Glutamatergic neuron (in vitro differentiated cells): ENCODE data around the gene AKAP7. TPM values are rescaled to one million over a fixed set of nuclear protein-coding genes. Genes with fewer than 3 reads are reported as not detected.

ENCODE experiments used
- DNase-seq: peaks from one replicate; pipeline ENCODE4 v3.0.0; 2022
- H3K27ac Mint-ChIP-seq: one replicate; pipeline ENCODE4 v1.8.0; 2020; ENCODE audit warnings: mild to moderate bottlenecking, mixed read lengths, inconsistent platforms; ENCODE audit not compliant: unreplicated experiment
- H3K27me3 Mint-ChIP-seq: one replicate; pipeline ENCODE4 v1.8.0; 2020; ENCODE audit warnings: mild to moderate bottlenecking, moderate library complexity, mixed read lengths, inconsistent platforms; ENCODE audit not compliant: unreplicated experiment
- H3K36me3 Mint-ChIP-seq: one replicate; pipeline ENCODE4 v1.8.0; 2020; ENCODE audit warnings: mild to moderate bottlenecking, mixed read lengths, inconsistent platforms; ENCODE audit not compliant: unreplicated experiment
- H3K4me1 Mint-ChIP-seq: one replicate; pipeline ENCODE4 v1.8.0; 2020; ENCODE audit warnings: mild to moderate bottlenecking, low read depth, mixed read lengths, inconsistent platforms; ENCODE audit not compliant: unreplicated experiment
- H3K4me3 Mint-ChIP-seq: one replicate; pipeline ENCODE4 v1.8.0; 2020; ENCODE audit warnings: mild to moderate bottlenecking, mixed read lengths, inconsistent platforms; ENCODE audit not compliant: unreplicated experiment
- H3K9me3 Mint-ChIP-seq: one replicate; pipeline ENCODE4 v1.8.0; 2020; ENCODE audit warnings: mild to moderate bottlenecking, moderate library complexity, mixed read lengths, inconsistent platforms; ENCODE audit not compliant: unreplicated experiment
- CTCF ChIP-seq: fragments of 200-600 bp; sonication (generic); IDR thresholded peaks from one replicate; pipeline ENCODE4 v1.5.0; 2021; ENCODE audit not compliant: partially characterized antibody, unreplicated experiment
- total RNA-seq: library from RNA; stranded (reverse); fragmentation: NEBNext Ultra II Directional; extraction: Animal tissue kit (Norgen Biotek cat#: 25700); gene quantifications from one replicate; pipeline ENCODE4 v1.2.1, GENCODE V29; 2021; ENCODE audit not compliant: unreplicated experiment

AKAP7 gene
- total RNA-seq, 1 donor from 2014 or later, result 5.3 TPM

GRCh38 chr6:131269565-131270391, 134.5 kb downstream of the AKAP7 start:
- no peaks in the 10 kb centered on the region for H3K27me3 Mint-ChIP-seq
- DNase-seq, result no peak
- H3K27ac Mint-ChIP-seq, result no peak overlapping the region
- no peaks in the 10 kb centered on the region for H3K36me3 Mint-ChIP-seq
- H3K4me3 Mint-ChIP-seq, result no peak overlapping the region
- H3K4me1 Mint-ChIP-seq, result no peaks in the 10 kb centered on the region
- peaks cover 2% of the 10 kb centered on the region for H3K9me3 Mint-ChIP-seq
- no peak for TF ChIP-seq CTCF

GRCh38 chr6:131270534-131270933, 135.3 kb downstream of the AKAP7 start:
- Mint-ChIP-seq H3K27me3 (no peaks in the 10 kb centered on the region), H3K27ac (no peak overlapping the region), H3K4me1 (no peaks in the 10 kb centered on the region), H3K9me3 (peaks cover 2% of the 10 kb centered on the region), H3K36me3 (no peaks in the 10 kb centered on the region), H3K4me3 (no peak overlapping the region)
- TF ChIP-seq CTCF, result no peak
- no peak for DNase-seq

GRCh38 chr6:131275273-131275672, 140.0 kb downstream of the AKAP7 start:
- H3K27ac Mint-ChIP-seq, result no peak overlapping the region

GRCh38 chr6:131277591-131277990, 142.3 kb downstream of the AKAP7 start:
- Mint-ChIP-seq H3K27me3 (no peaks in the 10 kb centered on the region), H3K36me3 (no peaks in the 10 kb centered on the region), H3K9me3 (peaks cover 2% of the 10 kb centered on the region), H3K27ac (no peak overlapping the region), H3K4me3 (no peak overlapping the region), H3K4me1 (peaks cover 2% of the 10 kb centered on the region)
- no peak for TF ChIP-seq CTCF
- DNase-seq, result no peak

More at GRCh38 chr6:131275273-131275672, 140.0 kb downstream of the AKAP7 start:
- Mint-ChIP-seq H3K27me3 (no peaks in the 10 kb centered on the region), H3K4me1 (no peaks in the 10 kb centered on the region), H3K4me3 (no peak overlapping the region), H3K9me3 (peaks cover 2% of the 10 kb centered on the region), H3K36me3 (no peaks in the 10 kb centered on the region)
- no peak for DNase-seq
- TF ChIP-seq CTCF, result no peak
